ENCODE measurements around the gene DSC3. TPM values are rescaled to one million over a fixed set of nuclear protein-coding genes. Genes with fewer than 3 reads are reported as not detected.

The DSC3 gene
- total RNA-seq, 1 experiment from 2014 or later = 0.61 TPM

DNA sequence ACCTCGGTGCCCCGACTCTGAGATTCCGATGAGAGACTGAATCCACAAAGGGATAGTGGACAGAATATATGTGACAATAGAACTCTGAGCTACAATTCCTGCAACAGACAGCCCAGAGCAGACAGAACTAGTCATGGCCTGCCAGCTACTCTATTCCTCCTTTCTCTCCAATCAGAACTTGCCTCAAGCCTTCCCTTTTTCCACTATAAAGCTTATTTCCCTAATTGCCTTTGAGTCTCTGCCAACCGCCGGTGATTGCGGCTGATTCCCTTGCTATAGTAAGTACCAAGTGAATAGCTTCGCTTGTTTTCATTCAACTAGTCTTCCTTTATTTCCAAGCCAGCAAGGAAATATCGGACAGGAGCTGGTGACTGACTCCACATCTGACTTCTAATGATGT lies 96.8 kb downstream of the DSC3 start:
- no peak overlapping the region for H2AK5ac ChIP-seq (ENCODE audit: insufficient read length, low read length)
- H3K23ac ChIP-seq (ENCODE audit: insufficient read length, low read depth, low read length) = no peak overlapping the region
- no peaks in the 10 kb centered on the region for H3K9me3 ChIP-seq (ENCODE audit: control insufficient read depth, low read depth, low read length)
- H3K4me1 ChIP-seq (ENCODE audit: insufficient read depth, low read length) = no peaks in the 10 kb centered on the region
- no peak overlapping the region for H2BK20ac ChIP-seq (ENCODE audit: low read depth, low read length, poor library complexity, severe bottlenecking)
- Mint-ChIP-seq H3K27ac (no peak overlapping the region), H3K9me3 (peaks cover 10% of the 10 kb centered on the region in 2 experiments; a peak in 4 of 5 replicates), H3K4me1 (no peaks in the 10 kb centered on the region; a peak in 1 of 4 replicates), H3K36me3 (ENCODE audit: insufficient read depth in 1 of 3, low read depth in 3 of 3) (peaks cover 7 to 11% (median 8%) of the 10 kb centered on the region in 3 experiments; a peak in 6 of 7 replicates), H3K4me3 (no peak overlapping the region), H3K27me3 (ENCODE audit: low read depth) (no peaks in the 10 kb centered on the region)
- no peak overlapping the region for H3K18ac ChIP-seq (ENCODE audit: insufficient read length, low read depth, low read length)
- no peak overlapping the region for H3K4me2 ChIP-seq (ENCODE audit: insufficient read depth, insufficient read length, low read length)
- no peaks in the 10 kb centered on the region for H4K20me1 ChIP-seq (ENCODE audit: control insufficient read depth, insufficient read depth, insufficient read length)
- no peak overlapping the region for H3K56ac ChIP-seq (ENCODE audit: insufficient read length, low read depth, low read length)
- H2BK12ac ChIP-seq (ENCODE audit: insufficient read length, low read depth, low read length) = no peak overlapping the region
- no peaks in the 10 kb centered on the region for H3K79me2 ChIP-seq (ENCODE audit: insufficient read depth, low read length)
- H3K79me1 ChIP-seq (ENCODE audit: insufficient read depth, low read depth, low read length, poor library complexity, severe bottlenecking) = no peaks in the 10 kb centered on the region
- no peak overlapping the region for H2BK5ac ChIP-seq (ENCODE audit: insufficient read length, low read length)
- no peak overlapping the region for H3K4ac ChIP-seq (ENCODE audit: low read depth, low read length)
- DNase-seq = no peak
- H3K23me2 ChIP-seq (ENCODE audit: insufficient read length, low read depth, low read length, poor library complexity, severe bottlenecking) = no peaks in the 10 kb centered on the region
- no peaks in the 10 kb centered on the region for H3K27me3 ChIP-seq (ENCODE audit: insufficient read depth, low read length)
- no peak overlapping the region for H2BK120ac ChIP-seq (ENCODE audit: low read depth, low read length, poor library complexity, severe bottlenecking)
- H4K8ac ChIP-seq (replicated peaks; ENCODE audit: insufficient read length, low read depth, low read length) = no peak overlapping the region
- no peak overlapping the region for H3T11ph ChIP-seq (ENCODE audit: low read length)
- WGBS (ENCODE audit: extremely low coverage, insufficient read length, low lambda C conversion rate) = no CpG with 5 or more reads among the region's 8 CpGs
- H2AFZ ChIP-seq (ENCODE audit: low read length) = no peak overlapping the region
- H2BK15ac ChIP-seq (ENCODE audit: low read depth, low read length) = no peak overlapping the region
- H4K91ac ChIP-seq (ENCODE audit: insufficient read length, low read depth, low read length) = no peak overlapping the region
- H3K9ac ChIP-seq (ENCODE audit: extremely low read depth, insufficient read length, low read length) = no peak overlapping the region
- no peak overlapping the region for H3K27ac ChIP-seq (ENCODE audit: insufficient read length, low read depth, low read length)
- H4K5ac ChIP-seq (ENCODE audit: insufficient read length, low read depth, low read length) = no peak overlapping the region
- no peak overlapping the region for H3K14ac ChIP-seq (ENCODE audit: insufficient read depth, low read length)
- TF ChIP-seq, protein P1, sequence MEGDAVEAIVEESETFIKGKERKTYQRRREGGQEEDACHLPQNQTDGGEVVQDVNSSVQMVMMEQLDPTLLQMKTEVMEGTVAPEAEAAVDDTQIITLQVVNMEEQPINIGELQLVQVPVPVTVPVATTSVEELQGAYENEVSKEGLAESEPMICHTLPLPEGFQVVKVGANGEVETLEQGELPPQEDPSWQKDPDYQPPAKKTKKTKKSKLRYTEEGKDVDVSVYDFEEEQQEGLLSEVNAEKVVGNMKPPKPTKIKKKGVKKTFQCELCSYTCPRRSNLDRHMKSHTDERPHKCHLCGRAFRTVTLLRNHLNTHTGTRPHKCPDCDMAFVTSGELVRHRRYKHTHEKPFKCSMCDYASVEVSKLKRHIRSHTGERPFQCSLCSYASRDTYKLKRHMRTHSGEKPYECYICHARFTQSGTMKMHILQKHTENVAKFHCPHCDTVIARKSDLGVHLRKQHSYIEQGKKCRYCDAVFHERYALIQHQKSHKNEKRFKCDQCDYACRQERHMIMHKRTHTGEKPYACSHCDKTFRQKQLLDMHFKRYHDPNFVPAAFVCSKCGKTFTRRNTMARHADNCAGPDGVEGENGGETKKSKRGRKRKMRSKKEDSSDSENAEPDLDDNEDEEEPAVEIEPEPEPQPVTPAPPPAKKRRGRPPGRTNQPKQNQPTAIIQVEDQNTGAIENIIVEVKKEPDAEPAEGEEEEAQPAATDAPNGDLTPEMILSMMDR (conservative IDR thresholded peaks at IDR 0.05) = no peak

Measured in H9 (cell line).